Measurements from ENCODE around the gene PRKN.

GRCh38 chr6:161921602-161922395 is 805.8 kb downstream of the PRKN start:
- TF ChIP-seq, protein P1, sequence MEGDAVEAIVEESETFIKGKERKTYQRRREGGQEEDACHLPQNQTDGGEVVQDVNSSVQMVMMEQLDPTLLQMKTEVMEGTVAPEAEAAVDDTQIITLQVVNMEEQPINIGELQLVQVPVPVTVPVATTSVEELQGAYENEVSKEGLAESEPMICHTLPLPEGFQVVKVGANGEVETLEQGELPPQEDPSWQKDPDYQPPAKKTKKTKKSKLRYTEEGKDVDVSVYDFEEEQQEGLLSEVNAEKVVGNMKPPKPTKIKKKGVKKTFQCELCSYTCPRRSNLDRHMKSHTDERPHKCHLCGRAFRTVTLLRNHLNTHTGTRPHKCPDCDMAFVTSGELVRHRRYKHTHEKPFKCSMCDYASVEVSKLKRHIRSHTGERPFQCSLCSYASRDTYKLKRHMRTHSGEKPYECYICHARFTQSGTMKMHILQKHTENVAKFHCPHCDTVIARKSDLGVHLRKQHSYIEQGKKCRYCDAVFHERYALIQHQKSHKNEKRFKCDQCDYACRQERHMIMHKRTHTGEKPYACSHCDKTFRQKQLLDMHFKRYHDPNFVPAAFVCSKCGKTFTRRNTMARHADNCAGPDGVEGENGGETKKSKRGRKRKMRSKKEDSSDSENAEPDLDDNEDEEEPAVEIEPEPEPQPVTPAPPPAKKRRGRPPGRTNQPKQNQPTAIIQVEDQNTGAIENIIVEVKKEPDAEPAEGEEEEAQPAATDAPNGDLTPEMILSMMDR (conservative IDR thresholded peaks at IDR 0.05), result no peak
- no peak for TF ChIP-seq EZH2 (IDR thresholded peaks at IDR 0.05; ENCODE audit: low read depth)
